22Rv1 (cell line): ENCODE data around the gene MAPK1.

Source experiments
- CTCF ChIP-seq: fragments of 450-650 bp; IDR thresholded peaks from 2 replicates; pipeline ENCODE4 v1.5.1; 2017; ENCODE audit warnings: mild to moderate bottlenecking
- ZFX ChIP-seq: fragments of 450-650 bp; IDR thresholded peaks from 2 replicates; pipeline ENCODE4 v1.6.1; 2017; ENCODE audit warnings: antibody characterized with exemption, borderline replicate concordance

GRCh38 chr22:21803811-21804249 lies 63.6 kb downstream of the MAPK1 start:
- TF ChIP-seq CTCF = no peak
- TF ChIP-seq ZFX = no peak
